ENCODE data around the gene SLC44A1. TPM values are rescaled to one million over a fixed set of nuclear protein-coding genes. Genes with fewer than 3 reads are reported as not detected.

Gene SLC44A1
- total and polyA plus RNA-seq, 2 of the 13 experiments (the other 11 are each of a cell fraction or from before 2014, with no cell fraction given), result 21.4 to 40.8 TPM

DNA sequence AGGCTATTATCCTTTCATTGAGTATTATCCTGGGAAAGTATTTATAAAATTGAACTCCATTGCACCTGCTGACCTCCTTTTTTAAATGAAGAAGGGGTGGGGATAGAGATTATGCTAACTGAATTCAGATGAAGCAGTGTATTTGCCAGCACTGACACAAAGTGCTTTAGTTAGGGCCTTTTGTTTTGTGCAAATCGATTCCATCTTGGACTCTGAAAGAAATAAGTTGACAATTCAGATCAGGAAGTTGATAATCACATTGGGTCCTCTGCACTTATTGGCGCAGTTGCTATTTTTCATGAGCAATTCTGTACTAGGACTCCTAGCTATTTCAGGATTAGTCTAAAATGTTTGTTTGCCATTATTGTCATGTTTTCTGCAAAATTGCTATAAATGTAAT lies 101.8 kb downstream of the SLC44A1 start:
- Histone ChIP-seq H3K27me3 (ENCODE audit: control insufficient read depth in 1 of 2, insufficient read depth in 2 of 2, low read length in 2 of 2) (no peaks in the 10 kb centered on the region), H3K9me3 (ENCODE audit: low read length) (no peaks in the 10 kb centered on the region), H2AFZ (ENCODE audit: low read length) (no peak overlapping the region), H3K9ac (ENCODE audit: insufficient read depth, low read depth, low read length) (no peak overlapping the region), H3K4me1 (ENCODE audit: insufficient read depth, low read length) (peaks cover 10% of the 10 kb centered on the region), H3K4me2 (ENCODE audit: low read depth, low read length) (no peak overlapping the region), H4K20me1 (ENCODE audit: insufficient read depth, low read length) (no peaks in the 10 kb centered on the region), H3K27ac (ENCODE audit: extremely low read length, insufficient read depth, low read length) (no peak overlapping the region), H3K36me3 (replicated peaks in 1 of 2; ENCODE audit: control insufficient read depth in 1 of 2, insufficient read depth in 2 of 2, low read length in 2 of 2) (peaks cover 0 to 12% of the 10 kb centered on the region in 2 experiments; a peak in 4 of 5 replicates), H3K79me2 (ENCODE audit: insufficient read depth, low read length) (no peaks in the 10 kb centered on the region), H3K4me3 (replicated peaks in 1 of 3; ENCODE audit: insufficient read depth in 1 of 3, low read depth in 2 of 3, low read length in 3 of 3) (no peak overlapping the region)
- ChIA-PET CTCF (ENCODE audit: low intra/inter-chr PET ratio, low total read pairs) (no interaction called here), POLR2A (no interaction called here)
- ATAC-seq (peak; percentile 84), FAIRE-seq (no peak), DNase-seq (ENCODE audit: low spot score) (peak; percentile 32)
- 45% methylated on average over 2 of the region's 2 CpGs for WGBS (ENCODE audit: low lambda C conversion rate)
- BruUV-seq (replicated peaks), result no TSS peak
- intact Hi-C loops (cut with micrococcal nuclease; ENCODE audit: unreplicated experiment), result no loop called here
- in situ Hi-C loops (cut with HindIII; ENCODE audit: extremely low pct_ligation_motif_present, low pct_unique_long_range_greater_than_20kb), result no loop called here
- TF ChIP-seq ZNF235 (CRISPR knock-in tag; IDR thresholded peaks at IDR 0.05; ENCODE audit: borderline replicate concordance) (no peak), ZNF432 (CRISPR knock-in tag; IDR thresholded peaks at IDR 0.05; ENCODE audit: borderline replicate concordance) (no peak), SUZ12 (IDR thresholded peaks at IDR 0.05; ENCODE audit: low read depth, low read length) (no peak), FOXJ3 (CRISPR knock-in tag; IDR thresholded peaks at IDR 0.05; ENCODE audit: borderline replicate concordance) (no peak), ZSCAN31 (CRISPR knock-in tag; IDR thresholded peaks at IDR 0.05; ENCODE audit: low read depth) (no peak), ZNF260 (CRISPR knock-in tag; IDR thresholded peaks at IDR 0.05; ENCODE audit: borderline replicate concordance, low read depth) (no peak), SRY (CRISPR knock-in tag; IDR thresholded peaks at IDR 0.05) (no peak), SOX13 (IDR thresholded peaks at IDR 0.05) (no peak), SOX13 (CRISPR knock-in tag; conservative IDR thresholded peaks at IDR 0.05 in 1 of 2, IDR thresholded peaks at IDR 0.05 in 1 of 2) (peak in 1 of 2 experiments; percentile 61; a peak in 2 of 4 replicates), ATF7 (IDR thresholded peaks at IDR 0.05) (no peak), ATF7 (CRISPR knock-in tag; IDR thresholded peaks at IDR 0.05) (no peak), EP300 (IDR thresholded peaks at IDR 0.05; ENCODE audit: low read depth in 2 of 2, low read length in 2 of 2) (peak in 1 of 2 experiments; percentile 30; a peak in 1 of 4 replicates), EP300 (CRISPR knock-in tag; IDR thresholded peaks at IDR 0.05; ENCODE audit: borderline replicate concordance) (no peak), ELF3 (CRISPR knock-in tag; IDR thresholded peaks at IDR 0.05) (0 out of 2 replicates have a peak, but pooled peaks have one; percentile 20), SOX5 (CRISPR knock-in tag; IDR thresholded peaks at IDR 0.05; ENCODE audit: borderline replicate concordance) (peak; percentile 44; the same call in 1 of the 2 replicates)
- TF ChIP-seq, protein P1, sequence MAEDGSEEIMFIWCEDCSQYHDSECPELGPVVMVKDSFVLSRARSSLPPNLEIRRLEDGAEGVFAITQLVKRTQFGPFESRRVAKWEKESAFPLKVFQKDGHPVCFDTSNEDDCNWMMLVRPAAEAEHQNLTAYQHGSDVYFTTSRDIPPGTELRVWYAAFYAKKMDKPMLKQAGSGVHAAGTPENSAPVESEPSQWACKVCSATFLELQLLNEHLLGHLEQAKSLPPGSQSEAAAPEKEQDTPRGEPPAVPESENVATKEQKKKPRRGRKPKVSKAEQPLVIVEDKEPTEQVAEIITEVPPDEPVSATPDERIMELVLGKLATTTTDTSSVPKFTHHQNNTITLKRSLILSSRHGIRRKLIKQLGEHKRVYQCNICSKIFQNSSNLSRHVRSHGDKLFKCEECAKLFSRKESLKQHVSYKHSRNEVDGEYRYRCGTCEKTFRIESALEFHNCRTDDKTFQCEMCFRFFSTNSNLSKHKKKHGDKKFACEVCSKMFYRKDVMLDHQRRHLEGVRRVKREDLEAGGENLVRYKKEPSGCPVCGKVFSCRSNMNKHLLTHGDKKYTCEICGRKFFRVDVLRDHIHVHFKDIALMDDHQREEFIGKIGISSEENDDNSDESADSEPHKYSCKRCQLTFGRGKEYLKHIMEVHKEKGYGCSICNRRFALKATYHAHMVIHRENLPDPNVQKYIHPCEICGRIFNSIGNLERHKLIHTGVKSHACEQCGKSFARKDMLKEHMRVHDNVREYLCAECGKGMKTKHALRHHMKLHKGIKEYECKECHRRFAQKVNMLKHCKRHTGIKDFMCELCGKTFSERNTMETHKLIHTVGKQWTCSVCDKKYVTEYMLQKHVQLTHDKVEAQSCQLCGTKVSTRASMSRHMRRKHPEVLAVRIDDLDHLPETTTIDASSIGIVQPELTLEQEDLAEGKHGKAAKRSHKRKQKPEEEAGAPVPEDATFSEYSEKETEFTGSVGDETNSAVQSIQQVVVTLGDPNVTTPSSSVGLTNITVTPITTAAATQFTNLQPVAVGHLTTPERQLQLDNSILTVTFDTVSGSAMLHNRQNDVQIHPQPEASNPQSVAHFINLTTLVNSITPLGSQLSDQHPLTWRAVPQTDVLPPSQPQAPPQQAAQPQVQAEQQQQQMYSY (CRISPR knock-in tag; IDR thresholded peaks at IDR 0.05), result no peak
- TF ChIP-seq, protein P2, sequence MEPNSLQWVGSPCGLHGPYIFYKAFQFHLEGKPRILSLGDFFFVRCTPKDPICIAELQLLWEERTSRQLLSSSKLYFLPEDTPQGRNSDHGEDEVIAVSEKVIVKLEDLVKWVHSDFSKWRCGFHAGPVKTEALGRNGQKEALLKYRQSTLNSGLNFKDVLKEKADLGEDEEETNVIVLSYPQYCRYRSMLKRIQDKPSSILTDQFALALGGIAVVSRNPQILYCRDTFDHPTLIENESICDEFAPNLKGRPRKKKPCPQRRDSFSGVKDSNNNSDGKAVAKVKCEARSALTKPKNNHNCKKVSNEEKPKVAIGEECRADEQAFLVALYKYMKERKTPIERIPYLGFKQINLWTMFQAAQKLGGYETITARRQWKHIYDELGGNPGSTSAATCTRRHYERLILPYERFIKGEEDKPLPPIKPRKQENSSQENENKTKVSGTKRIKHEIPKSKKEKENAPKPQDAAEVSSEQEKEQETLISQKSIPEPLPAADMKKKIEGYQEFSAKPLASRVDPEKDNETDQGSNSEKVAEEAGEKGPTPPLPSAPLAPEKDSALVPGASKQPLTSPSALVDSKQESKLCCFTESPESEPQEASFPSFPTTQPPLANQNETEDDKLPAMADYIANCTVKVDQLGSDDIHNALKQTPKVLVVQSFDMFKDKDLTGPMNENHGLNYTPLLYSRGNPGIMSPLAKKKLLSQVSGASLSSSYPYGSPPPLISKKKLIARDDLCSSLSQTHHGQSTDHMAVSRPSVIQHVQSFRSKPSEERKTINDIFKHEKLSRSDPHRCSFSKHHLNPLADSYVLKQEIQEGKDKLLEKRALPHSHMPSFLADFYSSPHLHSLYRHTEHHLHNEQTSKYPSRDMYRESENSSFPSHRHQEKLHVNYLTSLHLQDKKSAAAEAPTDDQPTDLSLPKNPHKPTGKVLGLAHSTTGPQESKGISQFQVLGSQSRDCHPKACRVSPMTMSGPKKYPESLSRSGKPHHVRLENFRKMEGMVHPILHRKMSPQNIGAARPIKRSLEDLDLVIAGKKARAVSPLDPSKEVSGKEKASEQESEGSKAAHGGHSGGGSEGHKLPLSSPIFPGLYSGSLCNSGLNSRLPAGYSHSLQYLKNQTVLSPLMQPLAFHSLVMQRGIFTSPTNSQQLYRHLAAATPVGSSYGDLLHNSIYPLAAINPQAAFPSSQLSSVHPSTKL (CRISPR knock-in tag; IDR thresholded peaks at IDR 0.05), result peak; percentile 19; the same call in 1 of the 2 replicates
